Ramos (cell line): ENCODE data around the gene MYB.

Experiments
- in situ Hi-C: fragments of 300-500 bp; cut with MboI; formaldehyde crosslinking; loops from one replicate; pipeline ENCODE4 v1.14.3; 2022; ENCODE audit warnings: low sequenced_read_pairs; ENCODE audit not compliant: unreplicated experiment

Gene MYB

GRCh38 chr6:135212935-135213334 lies 31.8 kb downstream of the MYB start:
- in situ Hi-C loops, result no loop called here

GRCh38 chr6:135213616-135214015 lies 32.5 kb downstream of the MYB start:
- in situ Hi-C loops, result no loop called here

DNA sequence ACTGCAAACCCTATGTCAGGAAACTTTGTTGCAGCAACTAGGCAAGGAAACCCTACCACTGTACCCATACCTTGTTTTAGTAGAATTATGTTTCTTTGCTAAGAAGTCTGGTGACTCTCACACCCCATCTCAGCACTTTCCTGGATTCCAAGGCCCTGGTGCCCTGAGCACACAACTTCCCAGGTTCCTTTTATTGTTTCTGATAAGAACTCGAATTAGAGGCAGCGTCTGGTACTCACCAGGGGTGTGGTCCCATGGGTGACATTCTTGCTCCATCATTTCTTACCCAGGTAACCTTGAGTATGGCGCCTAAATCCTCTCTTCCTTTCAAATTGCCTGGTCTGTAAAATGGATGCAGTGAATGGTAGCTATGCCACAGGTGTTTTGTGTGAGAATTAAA lies 34.1 kb downstream of the MYB start:
- in situ Hi-C loops, result no loop called here

- in situ Hi-C loops, result no loop called here
Observed at GRCh38 chr6:135215563-135215962, 34.5 kb downstream of the MYB start.

DNA sequence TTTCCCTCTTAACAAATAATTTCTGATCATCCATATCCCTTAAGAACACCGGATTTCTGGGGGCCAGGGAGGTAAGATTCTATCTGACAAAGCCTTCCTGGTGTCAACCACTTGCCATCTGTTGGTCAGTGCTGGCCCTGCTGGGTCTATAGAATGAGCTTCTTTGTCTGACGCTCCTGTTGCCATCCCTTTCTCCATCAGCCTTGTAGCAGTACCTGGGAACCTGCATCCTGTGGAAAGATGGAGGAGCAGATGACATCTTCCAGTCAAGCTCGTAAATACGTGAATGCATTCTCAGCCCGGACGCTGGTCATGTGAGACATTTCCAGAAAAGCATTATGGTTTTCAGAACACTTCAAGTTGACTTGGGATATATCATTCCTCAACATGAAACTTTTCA lies 36.6 kb downstream of the MYB start:
- in situ Hi-C loops, result no loop called here

DNA sequence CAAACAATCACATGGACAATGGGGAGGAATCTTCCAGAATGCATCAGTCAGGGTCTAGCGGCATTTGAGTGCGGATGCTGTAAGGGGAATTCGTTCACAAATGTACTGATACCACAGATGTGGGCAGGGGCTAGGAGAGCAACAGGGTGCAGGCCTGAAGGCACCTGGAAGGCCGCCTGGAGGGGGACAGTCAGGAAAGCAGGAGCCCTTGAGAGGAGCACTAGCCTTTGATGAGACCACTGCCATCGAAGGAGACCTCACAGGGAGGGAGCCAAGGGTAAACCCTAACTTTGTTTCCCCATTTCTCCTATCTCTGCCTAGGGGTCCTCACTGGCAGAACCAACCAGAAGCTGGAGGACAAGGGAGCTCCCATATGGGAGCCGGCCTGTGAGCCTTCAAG lies 38.2 kb downstream of the MYB start:
- in situ Hi-C loops, result no loop called here

GRCh38 chr6:135221042-135221441 lies 39.9 kb downstream of the MYB start:
- in situ Hi-C loops, result no loop called here

GRCh38 chr6:135221505-135221904 lies 40.4 kb downstream of the MYB start:
- in situ Hi-C loops, result no loop called here

- in situ Hi-C loops, result no loop called here
Observed at GRCh38 chr6:135222623-135223022, 41.5 kb downstream of the MYB start.

GRCh38 chr6:135224037-135224647 lies 43.0 kb downstream of the MYB start:
- in situ Hi-C loops, result no loop called here

- in situ Hi-C loops, result no loop called here
Observed at GRCh38 chr6:135225911-135226310, 44.8 kb downstream of the MYB start.

DNA sequence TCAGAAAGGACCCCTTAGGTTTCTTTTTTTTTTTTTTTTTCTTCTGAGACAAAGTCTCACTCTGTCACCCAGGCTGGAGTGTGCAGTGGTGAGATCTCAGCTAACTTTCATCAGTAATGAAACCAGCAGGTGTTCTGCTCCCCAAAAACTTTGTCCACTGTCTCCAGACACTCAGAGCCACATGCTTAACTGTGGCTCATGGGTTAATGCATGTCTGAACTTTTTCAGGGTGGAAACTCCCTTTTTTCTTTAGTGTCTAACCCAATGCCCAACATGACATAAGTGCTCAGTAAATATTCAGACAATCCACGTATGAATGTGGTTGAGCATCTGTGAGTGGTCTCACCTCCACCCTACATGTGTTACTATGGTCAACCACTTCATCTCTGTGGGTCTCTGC lies 45.4 kb downstream of the MYB start:
- in situ Hi-C loops, result no loop called here

DNA sequence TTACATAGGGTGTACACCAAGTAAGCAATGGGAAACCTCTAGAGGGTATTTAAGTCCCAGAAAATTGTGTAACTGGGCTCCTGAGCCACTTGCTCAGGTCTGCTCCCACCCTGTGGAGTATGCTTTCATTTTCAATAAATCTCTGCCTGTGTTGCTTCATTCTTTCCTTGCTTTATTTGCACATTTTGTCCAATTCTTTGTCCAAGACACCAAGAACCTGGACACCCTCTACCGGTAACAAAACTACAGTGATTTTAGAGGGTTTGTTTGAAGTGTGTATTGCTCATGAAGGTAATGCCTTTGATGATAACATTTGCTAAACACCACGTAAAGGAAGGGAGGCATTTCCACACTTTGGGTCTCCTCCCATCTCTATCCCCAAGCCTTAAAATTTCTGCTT lies 46.2 kb downstream of the MYB start:
- in situ Hi-C loops, result no loop called here

DNA sequence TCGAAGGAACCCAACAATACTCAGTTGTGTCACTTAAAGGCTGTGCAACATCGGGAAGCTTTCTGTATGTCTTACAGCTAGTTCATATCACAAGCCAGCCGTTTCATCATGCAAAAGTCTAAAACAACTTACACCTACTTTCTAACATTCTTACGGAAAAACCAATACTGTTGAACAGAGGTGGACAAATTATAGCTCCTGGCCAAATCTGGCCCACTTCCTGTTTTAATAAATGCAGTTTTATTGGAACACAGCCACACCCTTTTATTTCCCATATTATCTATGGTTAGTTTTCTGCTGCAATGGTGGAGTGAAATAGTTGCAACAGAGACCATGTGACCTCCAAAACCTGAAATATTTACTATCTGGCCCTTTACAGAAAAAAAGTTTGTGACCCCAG lies 46.6 kb downstream of the MYB start:
- in situ Hi-C loops, result no loop called here

GRCh38 chr6:135228486-135228885 lies 47.4 kb downstream of the MYB start:
- in situ Hi-C loops, result no loop called here

GRCh38 chr6:135229996-135230395 lies 48.9 kb downstream of the MYB start:
- in situ Hi-C loops, result no loop called here

DNA sequence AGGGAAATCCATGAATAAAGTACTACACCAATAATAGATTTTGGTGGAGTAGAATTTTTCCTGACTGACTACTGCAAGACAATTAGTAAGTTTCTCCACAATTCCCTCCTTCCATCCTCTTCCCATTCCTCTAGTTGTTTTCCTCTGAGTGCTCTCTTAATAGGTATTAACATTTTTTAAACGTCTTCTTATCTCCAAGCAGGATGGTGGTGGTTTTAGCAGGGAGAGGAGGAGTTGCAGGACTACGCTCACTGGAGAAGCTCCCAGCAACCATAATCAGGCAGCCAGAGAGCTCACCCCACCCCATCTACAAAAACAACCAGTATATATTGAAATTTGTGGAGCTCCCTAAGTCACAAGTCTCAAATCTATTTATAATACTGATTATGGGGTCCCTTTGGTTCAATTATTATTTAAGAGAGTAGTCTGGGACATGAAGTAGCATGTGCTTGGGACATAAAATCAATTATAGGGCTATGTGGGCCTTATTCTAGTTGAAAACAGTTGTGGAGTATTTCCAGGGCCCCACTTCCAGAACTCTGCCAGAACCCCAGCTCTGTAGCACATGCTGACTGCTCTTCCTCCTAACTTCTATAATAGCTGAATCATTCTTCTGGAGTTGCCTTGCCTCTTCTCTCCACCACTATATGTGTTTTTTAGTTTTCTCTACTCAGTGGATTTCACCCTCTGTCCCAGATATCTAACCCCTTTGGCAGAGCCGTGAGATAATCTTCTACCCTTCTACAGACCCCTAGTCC lies 49.8 kb downstream of the MYB start:
- in situ Hi-C loops, result no loop called here

DNA sequence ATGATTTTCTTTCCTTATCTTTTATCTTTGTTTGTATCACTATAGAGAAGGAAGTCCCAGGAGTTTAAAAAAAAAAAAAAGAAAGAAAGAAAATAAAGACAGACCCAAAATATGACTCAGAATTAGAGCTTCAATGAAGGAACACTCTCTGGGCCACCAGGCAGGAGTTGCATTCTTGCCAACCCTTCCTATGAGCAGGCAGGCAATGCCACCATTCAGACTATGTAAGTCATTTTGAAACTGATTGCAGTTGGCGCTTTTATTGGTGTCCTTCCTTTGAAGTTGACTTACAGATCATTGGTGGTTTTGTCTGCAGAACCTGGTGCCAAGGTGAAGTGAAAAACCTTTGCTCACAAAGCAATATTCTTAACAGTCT lies 50.3 kb downstream of the MYB start:
- in situ Hi-C loops, result no loop called here

DNA sequence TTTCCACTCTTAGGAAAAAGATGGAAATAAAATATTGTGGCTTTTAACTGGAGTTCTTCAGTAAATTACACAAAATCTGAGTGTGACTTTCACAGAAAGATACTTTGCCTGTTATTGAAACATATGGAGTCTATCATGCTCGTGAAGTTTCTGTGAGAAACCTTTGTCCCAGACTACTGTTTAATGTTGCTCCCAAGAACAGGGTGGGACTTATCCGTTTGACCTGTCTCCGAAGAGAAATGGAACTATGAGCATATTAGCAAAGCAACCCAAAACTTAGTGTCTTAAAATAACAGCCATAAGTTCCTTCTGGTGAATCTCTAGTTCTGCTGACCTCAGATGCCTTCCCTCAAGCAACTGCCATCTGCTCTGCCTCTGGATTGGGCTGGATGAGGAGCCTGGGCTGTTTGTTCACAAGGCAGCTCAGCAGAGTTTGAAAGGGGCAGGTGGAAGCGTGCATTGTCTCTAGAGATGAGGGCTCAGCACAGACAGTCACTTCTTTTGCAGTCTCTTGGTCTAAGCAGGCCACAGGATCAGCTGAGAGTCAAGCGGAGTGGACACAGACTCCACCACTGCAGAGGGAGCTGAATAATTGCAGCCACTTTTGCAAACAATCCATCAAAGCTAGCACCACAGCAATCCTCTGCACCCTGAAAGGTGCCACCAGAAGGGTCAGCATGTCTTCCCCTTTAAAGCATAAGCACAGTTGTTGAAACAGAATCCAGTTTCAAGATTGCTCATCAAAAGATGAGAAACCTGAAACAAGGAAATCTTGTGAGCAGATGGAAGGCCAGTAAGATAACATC lies 52.8 kb downstream of the MYB start:
- in situ Hi-C loops, result no loop called here

GRCh38 chr6:135234492-135234780 lies 53.3 kb downstream of the MYB start:
- in situ Hi-C loops, result no loop called here

DNA sequence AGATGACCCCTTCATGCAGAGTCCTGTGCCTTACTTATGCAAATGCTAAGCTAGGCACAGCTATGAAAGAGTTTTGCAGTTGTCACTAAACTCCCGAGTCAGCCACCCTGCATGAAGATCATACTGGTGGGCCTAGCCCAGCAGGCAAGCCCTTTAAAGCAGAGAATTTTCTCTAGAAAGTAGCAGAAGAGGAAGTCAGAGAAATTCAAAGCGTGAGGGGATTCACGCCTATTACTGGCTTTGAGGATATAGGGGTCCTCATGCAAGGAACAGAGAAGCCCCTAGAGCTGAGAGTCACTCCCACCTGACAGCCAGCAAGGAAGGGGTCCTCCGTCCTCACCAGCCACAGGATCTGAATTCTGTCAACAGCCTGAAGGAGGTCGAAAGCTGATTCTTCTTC lies 54.6 kb downstream of the MYB start:
- in situ Hi-C loops, result no loop called here

- in situ Hi-C loops, result no loop called here
Observed at GRCh38 chr6:135236319-135236718, 55.2 kb downstream of the MYB start.
